ENCODE data around the gene GSG1L2. TPM values are rescaled to one million over a fixed set of nuclear protein-coding genes. Genes with fewer than 3 reads are reported as not detected.

The GSG1L2 gene
- total RNA-seq = not detected
- long read RNA-seq = 0 reads

DNA sequence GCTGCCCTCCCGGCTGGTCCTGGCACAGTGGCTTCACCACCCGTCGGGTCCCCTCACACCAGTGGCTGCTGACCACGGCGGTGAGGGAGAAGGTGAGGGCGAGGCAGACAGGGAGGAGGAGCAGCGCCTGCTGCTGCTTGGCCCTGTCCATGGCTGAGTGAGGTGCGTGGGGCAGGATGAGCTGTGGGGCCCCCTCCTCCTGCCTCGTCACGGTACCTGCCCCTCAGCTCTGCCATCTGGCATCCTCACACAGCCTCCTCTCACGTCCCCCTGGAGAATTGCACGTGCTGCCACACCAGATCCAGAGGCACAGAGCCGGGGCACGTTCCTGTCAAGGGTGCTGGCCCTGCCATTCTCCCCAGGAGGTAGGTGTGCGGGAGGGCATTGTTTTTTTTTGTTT, at the start of gene GSG1L2:
Gene GSG1L2 (minus strand): TSS at position 159 of the 400 bp plus-strand sequence. CDS start 8 bp downstream, at position 151.
- no peak for TF ChIP-seq CTCF (IDR thresholded peaks at IDR 0.05)
- Histone ChIP-seq H3K4me3 (no peak within 1 kb of the TSS), H3K36me3 (no peaks in the 10 kb centered on the region), H3K27me3 (ENCODE audit: low read depth) (peaks cover 5% of the 10 kb centered on the region), H3K4me1 (no peaks in the 10 kb centered on the region), H3K27ac (no peak within 1 kb of the TSS), H3K9me3 (no peaks in the 10 kb centered on the region)
- DNase-seq (no peak), ATAC-seq (no peak)
- intact Hi-C loops (cut with DNase I) = no loop called here

GRCh38 chr17:9868552-9868951, 46.7 kb upstream of the GSG1L2 start:
- Histone ChIP-seq H3K27me3 (ENCODE audit: low read depth) (no peaks in the 10 kb centered on the region), H3K36me3 (no peaks in the 10 kb centered on the region), H3K4me3 (no peak overlapping the region), H3K4me1 (no peaks in the 10 kb centered on the region), H3K9me3 (no peaks in the 10 kb centered on the region), H3K27ac (no peak overlapping the region)
- intact Hi-C loops (cut with DNase I) = no loop called here
- TF ChIP-seq CTCF (IDR thresholded peaks at IDR 0.05) = no peak
- ATAC-seq (no peak), DNase-seq (no peak)

DNA sequence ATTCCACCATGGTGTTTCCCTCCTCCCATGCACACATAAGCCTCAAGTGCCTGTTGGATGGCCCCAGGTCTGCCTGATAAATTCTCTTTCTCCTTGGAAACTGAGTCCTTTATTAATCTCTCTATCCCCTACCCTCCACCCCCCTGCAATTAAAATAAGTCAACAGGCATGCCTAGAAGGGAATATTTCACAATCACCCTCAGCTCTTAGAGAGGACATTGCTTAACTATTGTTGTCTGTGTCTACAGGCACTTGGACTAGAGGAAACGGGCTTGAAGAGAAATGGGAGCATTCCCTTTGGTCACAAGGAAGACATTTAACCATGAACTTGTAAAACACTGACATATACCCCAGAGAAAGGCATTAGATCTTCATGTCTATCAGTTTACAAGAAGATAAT, 43.7 kb upstream of the GSG1L2 start:
- Histone ChIP-seq H3K9me3 (no peaks in the 10 kb centered on the region), H3K4me1 (no peaks in the 10 kb centered on the region), H3K4me3 (no peak overlapping the region), H3K27me3 (ENCODE audit: low read depth) (no peaks in the 10 kb centered on the region), H3K36me3 (no peaks in the 10 kb centered on the region), H3K27ac (no peak overlapping the region)
- ATAC-seq = no peak
- no peak for DNase-seq
- TF ChIP-seq CTCF (IDR thresholded peaks at IDR 0.05) = no peak
- intact Hi-C loops (cut with DNase I) = no loop called here

DNA sequence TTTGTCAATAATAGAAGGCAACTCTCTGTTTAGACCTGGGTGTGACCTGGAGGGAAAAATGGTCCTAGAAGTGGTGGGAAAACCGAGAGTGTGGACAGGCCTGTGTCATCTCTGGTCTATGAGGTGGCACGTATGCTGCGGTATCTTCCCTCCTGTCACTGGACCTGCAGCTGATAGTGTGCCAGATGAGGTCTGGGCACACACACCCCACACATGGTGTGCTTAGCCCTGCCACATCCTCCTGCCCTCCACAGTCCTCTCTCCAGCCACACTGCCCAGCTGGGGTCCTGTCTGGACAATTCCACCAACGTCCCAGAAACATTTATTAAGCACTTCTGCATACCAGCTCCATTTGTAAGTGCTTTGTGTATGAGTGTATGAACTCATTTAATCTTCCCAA, 41.1 kb upstream of the GSG1L2 start:
- Histone ChIP-seq H3K27ac (no peak overlapping the region), H3K36me3 (no peaks in the 10 kb centered on the region), H3K4me1 (no peaks in the 10 kb centered on the region), H3K27me3 (ENCODE audit: low read depth) (no peaks in the 10 kb centered on the region), H3K4me3 (no peak overlapping the region), H3K9me3 (no peaks in the 10 kb centered on the region)
- DNase-seq (no peak), ATAC-seq (no peak)
- intact Hi-C loops (cut with DNase I) = no loop called here
- TF ChIP-seq CTCF (IDR thresholded peaks at IDR 0.05) = no peak

GRCh38 chr17:9862220-9862619, 40.3 kb upstream of the GSG1L2 start:
- intact Hi-C loops (cut with DNase I) = no loop called here
- Histone ChIP-seq H3K4me3 (no peak overlapping the region), H3K4me1 (no peaks in the 10 kb centered on the region), H3K27me3 (ENCODE audit: low read depth) (no peaks in the 10 kb centered on the region), H3K9me3 (no peaks in the 10 kb centered on the region), H3K27ac (no peak overlapping the region), H3K36me3 (no peaks in the 10 kb centered on the region)
- ATAC-seq = no peak
- DNase-seq = no peak
- TF ChIP-seq CTCF (IDR thresholded peaks at IDR 0.05) = no peak

DNA sequence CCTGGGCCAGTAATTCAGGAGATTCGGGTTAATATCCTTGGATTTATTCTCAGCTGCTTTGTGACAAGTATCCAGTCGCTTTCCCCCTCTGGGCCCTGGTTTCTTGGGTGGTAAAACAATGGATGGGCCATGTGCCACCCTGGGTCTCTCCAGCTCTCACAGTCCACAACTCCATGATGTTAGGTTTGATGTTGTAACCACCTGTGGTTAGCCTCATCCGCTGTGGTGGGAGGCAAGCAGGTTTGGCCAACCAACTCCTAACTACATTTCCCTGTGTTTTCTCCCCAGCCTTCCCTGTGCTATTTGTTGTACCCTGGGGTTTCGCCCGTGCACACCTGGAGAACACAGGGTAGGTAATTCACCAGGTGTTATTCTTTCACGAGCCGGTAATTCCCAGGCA, 39.0 kb upstream of the GSG1L2 start:
- H3K4me1 ChIP-seq = no peaks in the 10 kb centered on the region
- no peaks in the 10 kb centered on the region for H3K36me3 ChIP-seq
- no peaks in the 10 kb centered on the region for H3K9me3 ChIP-seq
- no peak for TF ChIP-seq CTCF (IDR thresholded peaks at IDR 0.05)
- intact Hi-C loops (cut with DNase I) = no loop called here
- no peak overlapping the region for H3K27ac ChIP-seq
- DNase-seq = no peak
- ATAC-seq = no peak
- H3K27me3 ChIP-seq (ENCODE audit: low read depth) = no peaks in the 10 kb centered on the region
- H3K4me3 ChIP-seq = no peak overlapping the region
